C4-2B (cell line): ENCODE results near the gene MAD2L2.

ENCODE experiments used
- CTCF ChIP-seq: fragments of 450-650 bp; conservative IDR thresholded peaks from 2 replicates; pipeline ENCODE4 v1.5.1; 2017; ENCODE audit warnings: mild to moderate bottlenecking
- ZFX ChIP-seq: fragments of 450-650 bp; IDR thresholded peaks from 2 replicates; pipeline ENCODE4 v1.6.1; 2017

- TF ChIP-seq CTCF = no peak
- no peak for TF ChIP-seq ZFX
Measured at GRCh38 chr1:11697893-11698210, 16.9 kb upstream of the MAD2L2 start.
